Measurements from ENCODE around the gene B3GNT4.
A peak's percentile ranks its signal among the peaks of the same experiment; 100 is the strongest.

The B3GNT4 gene

DNA sequence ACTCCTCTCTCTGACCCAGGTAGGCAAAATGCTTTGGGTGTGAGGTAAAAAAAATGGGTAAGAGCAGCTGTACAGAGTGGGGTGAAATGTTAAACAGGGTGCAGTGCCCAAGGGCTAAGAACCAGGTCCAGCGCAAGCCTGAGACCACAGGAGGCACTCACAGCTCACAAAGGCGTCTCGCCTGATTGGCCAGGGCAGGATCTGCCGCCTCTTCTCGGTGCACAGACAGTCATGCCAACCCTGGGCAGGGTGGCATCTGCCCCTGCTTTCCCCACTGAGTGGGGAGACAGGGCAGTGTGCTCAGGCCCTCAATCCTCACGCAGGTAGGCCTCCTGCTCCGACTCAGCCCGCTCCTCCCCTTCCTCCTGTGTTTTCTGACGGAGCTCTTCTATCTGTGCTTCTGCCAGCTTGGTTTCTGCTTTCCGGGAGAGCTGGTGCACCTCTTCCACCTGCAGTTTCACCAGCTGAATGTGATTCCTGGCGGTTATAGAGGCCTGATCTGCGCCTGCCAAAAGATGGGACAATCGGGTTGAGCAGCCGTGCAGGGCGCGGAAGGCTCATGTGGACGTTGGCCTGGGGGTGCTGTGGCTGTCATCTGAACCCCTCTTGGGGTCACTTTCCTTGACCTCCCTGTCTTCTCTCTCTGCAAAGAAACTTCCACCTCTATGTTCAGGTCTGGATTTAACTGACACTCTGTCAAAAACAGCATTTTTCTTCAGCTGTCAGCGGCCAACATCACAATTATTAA lies 4.7 kb downstream of the B3GNT4 start:
- in situ Hi-C loops (cut with HindIII; ENCODE audit: low sequenced_read_pairs): no loop called here
- no peak for TF ChIP-seq CTCF (IDR thresholded peaks at IDR 0.05; ENCODE audit: low read depth, low read length, missing control alignments)
- DNase-seq (ENCODE audit: low read depth): no peak
- H3K4me3 ChIP-seq (ENCODE audit: low read depth, low read length): no peak overlapping the region

DNA sequence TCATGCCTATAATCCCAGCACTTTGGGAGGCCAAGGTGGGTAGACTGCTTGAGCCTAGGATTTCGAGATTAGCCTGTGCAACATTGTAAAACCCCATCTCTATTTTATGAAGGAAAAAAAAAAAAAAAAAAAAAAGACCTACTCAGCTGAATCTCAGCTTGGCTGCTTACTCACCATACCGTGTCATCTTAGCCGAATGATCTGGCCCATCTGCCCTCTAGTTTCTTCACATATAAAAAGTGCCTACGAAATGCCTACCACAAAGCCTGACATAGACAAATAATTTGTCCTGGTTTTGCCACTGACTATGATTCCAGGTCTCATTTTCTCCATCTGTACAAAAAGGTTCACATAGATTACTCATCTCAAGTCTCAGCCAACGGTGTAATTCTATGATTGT lies 12.3 kb downstream of the B3GNT4 start:
- in situ Hi-C loops (cut with HindIII; ENCODE audit: low sequenced_read_pairs): no loop called here
- H3K4me3 ChIP-seq (ENCODE audit: low read depth, low read length): no peak overlapping the region
- no peak for TF ChIP-seq CTCF (IDR thresholded peaks at IDR 0.05; ENCODE audit: low read depth, low read length, missing control alignments)
- no peak for DNase-seq (ENCODE audit: low read depth)

- in situ Hi-C loops (cut with HindIII; ENCODE audit: low sequenced_read_pairs): no loop called here
- DNase-seq (ENCODE audit: low read depth): no peak
- no peak overlapping the region for H3K4me3 ChIP-seq (ENCODE audit: low read depth, low read length)
- TF ChIP-seq CTCF (IDR thresholded peaks at IDR 0.05; ENCODE audit: low read depth, low read length, missing control alignments): no peak
Observed at GRCh38 chr12:122216445-122216844, 12.9 kb downstream of the B3GNT4 start.

DNA sequence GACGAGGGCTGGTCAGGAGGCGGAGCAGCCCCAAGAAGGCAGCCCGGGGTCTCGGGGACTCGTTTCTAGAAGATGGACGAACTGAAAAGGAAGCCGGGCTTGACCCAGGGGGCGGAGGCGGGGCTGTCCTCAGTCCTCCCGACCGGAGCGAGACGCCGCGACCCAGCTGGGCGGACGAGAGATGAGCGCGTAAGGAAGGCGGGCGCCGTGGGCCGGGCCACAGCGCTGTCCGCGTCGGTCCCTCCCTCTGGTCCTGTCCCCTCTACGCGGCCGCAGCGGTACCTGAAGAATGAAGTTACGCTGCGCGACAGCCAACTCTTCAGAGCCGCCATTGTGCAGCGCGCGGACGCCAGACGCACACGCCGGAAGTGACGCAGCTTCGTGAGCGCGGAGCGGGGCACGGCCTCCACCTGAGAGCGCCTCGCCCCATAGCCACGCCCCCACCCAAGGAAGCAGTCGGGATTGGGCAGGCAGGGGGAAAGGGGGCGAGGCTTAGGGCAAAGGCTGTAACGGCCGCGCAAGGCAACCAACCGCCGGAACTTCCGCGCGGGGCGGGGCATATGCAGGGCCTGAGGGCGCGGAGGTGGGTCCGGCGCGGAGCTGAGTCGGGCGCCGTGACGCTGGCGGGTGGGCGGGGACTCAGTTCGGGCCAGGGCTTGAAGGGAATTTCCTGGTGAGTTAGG lies 22.3 kb downstream of the B3GNT4 start, which contains the start of gene DIABLO:
DIABLO (minus strand) TSS at position 370 of the 683 bp plus-strand sequence; CDS start at position 332, 38 bp downstream.
- no peak for TF ChIP-seq CTCF (IDR thresholded peaks at IDR 0.05; ENCODE audit: low read depth, low read length, missing control alignments)
- peak within 1 kb of the TSS; percentile 95 for H3K4me3 ChIP-seq (ENCODE audit: low read depth, low read length)
- DNase-seq (ENCODE audit: low read depth): peak; percentile 98
- in situ Hi-C loops (cut with HindIII; ENCODE audit: low sequenced_read_pairs): no loop called here

- in situ Hi-C loops (cut with HindIII; ENCODE audit: low sequenced_read_pairs): no loop called here
- TF ChIP-seq CTCF (IDR thresholded peaks at IDR 0.05; ENCODE audit: low read depth, low read length, missing control alignments): no peak
- no peak for DNase-seq (ENCODE audit: low read depth)
- peak overlapping the region; percentile 36 for H3K4me3 ChIP-seq (ENCODE audit: low read depth, low read length)
Observed at GRCh38 chr12:122226366-122227125, 23.0 kb downstream of the B3GNT4 start.

GRCh38 chr12:122227341-122227740 lies 23.8 kb downstream of the B3GNT4 start:
- DNase-seq (ENCODE audit: low read depth): no peak
- in situ Hi-C loops (cut with HindIII; ENCODE audit: low sequenced_read_pairs): no loop called here
- no peak overlapping the region for H3K4me3 ChIP-seq (ENCODE audit: low read depth, low read length)
- no peak for TF ChIP-seq CTCF (IDR thresholded peaks at IDR 0.05; ENCODE audit: low read depth, low read length, missing control alignments)

Data from astrocyte of the cerebellum (primary cell).